Measurements from ENCODE around the gene DBET.
"Not testable (repeated sequence)": the region's sequence is repeated elsewhere in the genome, so short reads cannot be mapped to it uniquely, and the experiment has no call there.

DBET gene

DNA sequence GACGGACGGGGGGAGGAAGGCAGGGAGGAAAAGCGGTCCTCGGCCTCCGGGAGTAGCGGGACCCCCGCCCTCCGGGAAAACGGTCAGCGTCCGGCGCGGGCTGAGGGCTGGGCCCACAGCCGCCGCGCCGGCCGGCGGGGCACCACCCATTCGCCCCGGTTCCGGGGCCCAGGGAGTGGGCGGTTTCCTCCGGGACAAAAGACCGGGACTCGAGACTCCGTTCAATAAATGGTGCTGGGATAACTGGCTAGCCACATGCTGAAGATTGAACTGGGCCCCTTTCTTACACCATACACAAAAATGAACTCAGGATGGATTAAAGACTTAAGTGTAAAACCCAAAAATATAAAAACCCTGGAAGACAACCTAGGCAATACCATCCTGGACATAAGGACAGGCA lies 28.8 kb downstream of the DBET start:
- POLR2A ChIA-PET; CTCF ChIA-PET; DNase-seq (ENCODE audit: extremely low spot score): not testable (repeated sequence)

DNA sequence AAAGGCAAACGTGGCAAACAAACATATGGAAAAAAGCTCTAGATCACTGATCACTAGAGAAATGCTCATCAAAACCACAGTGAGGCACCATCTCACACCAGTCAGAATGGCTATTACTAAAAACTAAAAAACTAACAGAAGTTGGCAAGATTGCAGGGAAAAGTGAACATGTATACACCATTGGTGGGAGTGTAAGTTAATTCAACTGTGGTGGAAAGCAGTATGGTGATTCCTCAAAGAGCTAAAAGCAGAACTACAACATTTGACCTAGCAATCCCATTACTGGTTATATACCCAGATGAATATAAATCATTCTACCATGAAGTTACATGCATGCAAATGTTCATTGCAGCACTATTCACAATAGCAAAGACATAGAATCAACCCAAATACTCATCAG lies 29.7 kb downstream of the DBET start:
- POLR2A ChIA-PET; DNase-seq (ENCODE audit: extremely low spot score): not testable (repeated sequence)

DNA sequence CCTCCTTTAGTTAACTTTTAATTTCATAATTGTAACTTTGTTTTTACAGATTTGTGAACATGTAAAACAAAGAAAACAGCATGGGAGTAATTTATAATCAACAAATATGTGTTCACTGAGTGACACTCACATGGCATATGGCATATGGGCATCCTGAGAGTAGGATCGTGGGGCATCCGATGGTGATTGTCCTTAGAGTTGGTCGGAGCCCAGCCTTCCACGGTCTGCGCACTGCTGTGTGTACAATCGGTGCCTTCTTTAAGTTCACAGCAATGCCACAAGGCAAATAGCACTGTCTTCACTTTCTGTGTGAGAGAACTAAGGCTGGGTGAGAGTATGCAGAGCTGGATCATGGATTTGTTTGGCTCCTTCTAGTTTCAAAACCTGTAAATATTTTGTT lies 31.0 kb downstream of the DBET start:
- CTCF ChIA-PET; DNase-seq (ENCODE audit: extremely low spot score); POLR2A ChIA-PET: not testable (repeated sequence)

More for the DNA sequence above, 29.7 kb downstream of the DBET start:
- CTCF ChIA-PET, result not testable (repeated sequence)

DNA sequence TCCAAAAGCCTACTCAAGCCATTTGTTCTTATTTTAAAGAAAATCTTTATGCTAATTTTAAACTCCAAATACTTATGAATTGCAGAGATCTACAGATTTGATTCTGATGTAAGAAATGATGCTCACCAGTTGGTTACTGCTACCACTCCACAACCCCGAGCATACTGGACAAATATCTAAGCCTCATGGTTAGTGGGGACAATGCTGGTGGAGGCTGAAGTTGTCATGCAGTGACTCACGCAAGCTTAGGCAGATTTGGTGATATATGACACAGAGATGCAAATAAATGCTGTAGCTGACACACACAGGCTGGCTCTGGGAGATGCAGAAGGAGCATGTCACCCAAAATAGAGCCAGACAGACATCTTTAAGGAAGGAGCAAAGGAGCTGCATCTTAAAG lies 35.3 kb downstream of the DBET start:
- DNase-seq (ENCODE audit: extremely low spot score); POLR2A ChIA-PET: not testable (repeated sequence)

DNA sequence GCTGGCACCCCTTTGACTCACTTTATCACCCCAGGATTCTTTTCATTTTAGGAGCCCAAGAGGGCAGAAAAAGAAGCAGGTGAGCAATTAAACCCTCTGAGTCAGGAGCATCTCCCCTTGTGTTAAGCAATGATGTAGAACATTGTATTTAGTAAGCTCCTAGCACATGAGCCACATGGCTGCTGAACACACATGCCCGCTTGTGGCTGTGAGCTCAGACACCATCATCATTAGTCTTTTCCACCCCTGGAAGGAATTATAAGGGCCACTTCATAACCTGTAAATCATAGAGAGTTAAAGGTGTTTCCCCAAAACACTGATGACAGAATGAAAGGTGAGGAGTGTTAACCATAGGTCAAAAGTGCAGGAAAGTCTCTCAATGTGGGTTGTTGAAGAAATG lies 37.2 kb downstream of the DBET start:
- DNase-seq (ENCODE audit: extremely low spot score); POLR2A ChIA-PET; CTCF ChIA-PET: not testable (repeated sequence)

More for the DNA sequence above, 35.3 kb downstream of the DBET start:
- CTCF ChIA-PET, result not testable (repeated sequence)

DNA sequence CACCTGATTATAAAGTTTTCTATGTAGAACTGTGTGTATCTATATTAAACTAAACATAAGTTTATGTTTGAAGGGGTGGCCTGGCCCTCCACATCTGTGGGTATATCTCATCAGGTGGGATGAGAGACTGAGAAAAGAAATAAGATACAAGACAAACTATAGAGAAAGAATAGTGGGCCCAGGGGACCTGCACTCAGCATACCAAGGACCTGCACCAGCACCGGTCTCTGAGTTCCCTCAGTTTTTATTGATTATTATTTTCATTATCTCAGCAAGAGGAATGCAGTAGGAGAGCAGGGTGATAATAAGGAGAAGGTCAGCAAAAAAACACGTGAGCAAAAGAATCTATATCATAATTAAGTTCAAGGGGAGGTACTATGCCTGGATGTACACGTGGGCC lies 41.9 kb downstream of the DBET start:
- POLR2A ChIA-PET; CTCF ChIA-PET; DNase-seq (ENCODE audit: extremely low spot score): not testable (repeated sequence)

DNA sequence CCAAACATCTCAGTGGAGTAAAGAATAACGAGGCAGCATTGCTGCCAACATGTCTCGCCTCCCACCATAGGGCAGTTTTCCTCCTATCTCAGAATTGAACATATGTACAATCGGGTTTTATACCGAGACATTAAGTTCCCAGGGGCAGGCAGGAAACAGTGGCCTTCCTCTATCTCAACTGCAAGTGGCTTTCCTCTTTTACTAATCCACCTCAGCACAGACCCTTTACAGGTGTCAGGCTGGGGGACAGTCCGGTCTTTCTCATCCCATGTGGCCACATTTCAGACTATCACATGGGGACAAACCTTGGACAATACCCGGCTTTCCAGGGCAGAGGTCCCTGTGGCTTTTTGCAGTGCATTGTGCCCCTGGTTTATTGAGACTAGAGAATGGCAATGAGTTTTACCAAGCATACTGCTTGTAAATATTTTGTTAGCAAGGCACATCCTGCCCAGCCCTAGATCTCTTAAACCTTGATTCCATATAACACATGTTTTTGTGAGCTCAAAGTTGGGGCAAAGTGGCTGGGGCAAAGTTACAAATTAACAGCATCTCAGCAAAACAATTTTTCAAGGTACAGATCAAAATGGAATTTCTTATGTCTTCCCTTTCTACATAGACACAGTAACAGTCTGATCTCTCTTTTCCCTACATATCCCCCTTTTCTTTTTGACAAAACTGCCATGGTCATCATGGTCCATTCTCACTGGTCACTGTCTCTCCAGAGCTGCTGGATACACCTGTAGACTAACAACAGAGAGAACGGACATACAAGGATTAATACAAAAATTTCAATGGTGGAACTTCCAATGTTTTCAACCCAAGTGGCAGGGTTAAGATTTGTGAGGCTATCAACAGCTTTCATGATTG lies 42.5 kb downstream of the DBET start:
- DNase-seq (ENCODE audit: extremely low spot score); POLR2A ChIA-PET; CTCF ChIA-PET: not testable (repeated sequence)

DNA sequence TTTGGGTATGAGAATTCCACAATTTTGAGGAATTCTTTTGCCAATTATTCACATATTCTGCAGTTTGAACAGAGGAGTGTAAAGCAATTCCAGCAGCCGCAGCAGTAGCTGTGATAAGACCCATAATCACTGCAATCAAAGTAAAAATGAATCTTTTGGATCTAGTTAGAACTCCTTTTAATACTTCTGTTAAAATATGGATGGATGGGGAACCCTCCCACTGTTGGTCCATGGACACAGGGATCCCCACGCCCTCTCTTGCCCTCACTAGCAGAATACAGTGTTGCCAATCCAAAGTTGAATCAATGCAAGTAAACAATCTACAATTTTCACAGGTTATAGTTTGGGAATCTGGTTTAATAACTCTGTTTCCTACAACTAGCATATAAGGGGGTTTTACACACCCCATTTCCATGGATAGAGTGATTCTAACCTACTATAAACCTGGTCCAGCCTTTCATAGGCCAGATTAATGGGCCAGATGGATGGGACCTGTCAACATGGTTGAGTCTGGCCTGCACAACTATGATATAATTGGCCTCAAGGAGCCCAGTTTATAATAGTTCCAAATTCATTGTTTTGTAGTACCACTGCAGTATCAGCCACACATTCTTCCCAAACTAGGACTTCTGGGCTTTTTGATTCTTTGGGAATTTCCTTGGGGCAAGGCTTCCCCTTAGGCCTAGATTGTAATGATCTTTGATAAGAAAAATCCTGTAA lies 43.6 kb downstream of the DBET start:
- CTCF ChIA-PET; POLR2A ChIA-PET; DNase-seq (ENCODE audit: extremely low spot score): not testable (repeated sequence)

DNA sequence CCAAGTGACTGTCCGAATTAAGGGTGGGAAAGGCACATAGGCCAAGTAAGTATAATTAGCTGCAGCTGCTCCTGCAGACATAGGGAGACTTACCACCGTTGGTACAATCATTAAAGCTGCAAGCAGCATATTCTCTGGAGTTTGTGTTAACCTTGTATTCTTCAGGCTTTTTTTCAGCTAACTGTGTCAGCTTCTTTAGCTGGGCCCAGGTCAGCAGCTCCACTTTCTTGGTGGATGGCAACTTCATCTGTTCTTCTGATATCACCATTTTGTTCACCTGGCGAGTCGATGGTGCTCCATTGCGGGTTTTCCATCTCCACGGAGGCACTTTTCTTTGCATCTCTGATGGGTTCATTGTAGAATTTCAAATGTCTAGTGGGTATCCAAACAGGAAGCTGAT lies 44.5 kb downstream of the DBET start:
- POLR2A ChIA-PET; CTCF ChIA-PET; DNase-seq (ENCODE audit: extremely low spot score): not testable (repeated sequence)

DNA sequence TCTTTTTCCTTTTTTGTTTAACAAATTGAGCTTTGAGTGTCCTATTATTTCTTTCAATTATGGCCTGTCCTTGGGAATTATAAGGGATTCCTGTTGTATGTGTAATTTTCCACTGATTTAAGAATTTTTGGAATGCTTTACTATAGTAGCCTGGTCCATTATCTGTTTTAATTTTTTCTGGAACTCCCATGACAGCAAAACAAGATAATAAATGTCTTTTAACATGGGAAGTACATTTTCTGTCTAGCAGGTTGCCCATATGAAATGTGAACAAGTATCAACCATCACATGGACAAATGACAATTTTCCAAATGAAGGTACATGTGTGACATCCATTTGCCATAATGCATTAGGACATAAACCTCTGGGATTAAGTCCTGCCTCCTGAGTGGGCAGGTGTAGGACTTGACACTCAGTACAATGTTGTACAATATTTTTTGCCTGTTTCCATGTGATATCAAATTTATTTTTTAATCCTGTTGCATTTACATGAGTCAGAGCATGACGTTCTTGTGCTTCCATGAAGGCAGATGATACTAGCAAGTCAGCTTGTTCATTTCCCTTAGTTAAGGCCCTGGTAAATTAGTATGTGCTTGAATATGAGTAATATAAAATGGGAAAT lies 45.2 kb downstream of the DBET start:
- POLR2A ChIA-PET; DNase-seq (ENCODE audit: extremely low spot score): not testable (repeated sequence)
- CTCF ChIA-PET, result interaction anchor here (0.8 kb wide), 1 partner anchor 168 kb away, joined by 3 read pairs; no protein-coding TSS in a partner anchor

DNA sequence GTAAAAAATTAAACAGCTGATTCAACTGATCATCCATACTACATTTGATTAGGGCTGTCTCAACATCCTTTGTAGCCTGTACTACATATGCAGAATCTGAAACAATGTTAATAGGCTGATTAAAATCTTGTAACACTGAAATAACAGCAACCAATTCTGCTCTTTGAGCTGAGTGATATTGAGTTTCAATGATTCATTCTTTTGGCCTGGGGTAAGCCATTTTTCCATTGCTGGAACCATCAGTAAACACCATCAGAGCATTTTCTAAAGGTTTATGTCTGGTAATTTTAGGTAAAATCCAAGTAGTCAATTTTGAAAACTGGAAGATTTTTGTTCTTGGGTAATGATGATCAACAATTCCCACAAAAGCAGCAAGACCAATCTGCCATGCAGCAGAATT lies 45.7 kb downstream of the DBET start:
- CTCF ChIA-PET, result interaction anchor here (0.8 kb wide), 1 partner anchor 169 kb away, joined by 3 read pairs; no protein-coding TSS in a partner anchor
- POLR2A ChIA-PET; DNase-seq (ENCODE audit: extremely low spot score): not testable (repeated sequence)

DNA sequence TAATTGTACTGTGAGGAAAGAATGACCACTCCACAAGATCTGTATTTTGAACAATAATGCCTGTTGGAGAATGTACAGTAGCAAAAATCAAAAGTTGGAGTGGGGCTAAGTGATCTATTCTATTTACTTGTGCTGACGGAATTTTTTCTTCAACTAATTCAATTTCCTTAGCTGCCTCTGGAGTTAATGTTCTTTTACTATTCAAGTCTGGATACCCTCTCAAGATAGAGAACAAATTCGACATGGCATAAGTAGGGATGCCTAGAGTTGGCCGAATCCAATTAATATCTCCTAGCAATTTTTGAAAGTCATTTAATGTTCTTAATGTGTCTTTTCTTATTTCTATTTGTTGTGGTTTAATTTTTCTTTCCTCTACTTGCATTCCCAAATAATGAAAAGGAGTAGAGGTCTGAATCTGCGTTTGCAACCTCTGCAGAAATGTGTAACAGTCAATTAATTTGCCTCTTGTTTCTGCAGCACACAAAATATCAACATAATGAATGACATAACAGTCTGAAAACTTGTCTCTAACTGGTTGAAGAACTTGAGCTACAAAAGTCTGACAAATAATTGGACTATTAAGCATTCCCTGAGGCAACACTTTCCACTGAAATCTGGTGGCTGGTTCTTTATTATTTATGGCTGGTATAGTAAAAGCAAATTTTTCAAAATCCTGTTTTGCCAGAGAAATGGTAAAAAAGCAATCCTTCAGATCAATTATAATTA lies 46.4 kb downstream of the DBET start:
- POLR2A ChIA-PET; CTCF ChIA-PET; DNase-seq (ENCODE audit: extremely low spot score): not testable (repeated sequence)
- TF ChIP-seq, protein P1, sequence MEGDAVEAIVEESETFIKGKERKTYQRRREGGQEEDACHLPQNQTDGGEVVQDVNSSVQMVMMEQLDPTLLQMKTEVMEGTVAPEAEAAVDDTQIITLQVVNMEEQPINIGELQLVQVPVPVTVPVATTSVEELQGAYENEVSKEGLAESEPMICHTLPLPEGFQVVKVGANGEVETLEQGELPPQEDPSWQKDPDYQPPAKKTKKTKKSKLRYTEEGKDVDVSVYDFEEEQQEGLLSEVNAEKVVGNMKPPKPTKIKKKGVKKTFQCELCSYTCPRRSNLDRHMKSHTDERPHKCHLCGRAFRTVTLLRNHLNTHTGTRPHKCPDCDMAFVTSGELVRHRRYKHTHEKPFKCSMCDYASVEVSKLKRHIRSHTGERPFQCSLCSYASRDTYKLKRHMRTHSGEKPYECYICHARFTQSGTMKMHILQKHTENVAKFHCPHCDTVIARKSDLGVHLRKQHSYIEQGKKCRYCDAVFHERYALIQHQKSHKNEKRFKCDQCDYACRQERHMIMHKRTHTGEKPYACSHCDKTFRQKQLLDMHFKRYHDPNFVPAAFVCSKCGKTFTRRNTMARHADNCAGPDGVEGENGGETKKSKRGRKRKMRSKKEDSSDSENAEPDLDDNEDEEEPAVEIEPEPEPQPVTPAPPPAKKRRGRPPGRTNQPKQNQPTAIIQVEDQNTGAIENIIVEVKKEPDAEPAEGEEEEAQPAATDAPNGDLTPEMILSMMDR (IDR thresholded peaks at IDR 0.05; ENCODE audit: control extremely low read depth, extremely low read depth, low read depth, missing control alignments), result peak; percentile 8

DNA sequence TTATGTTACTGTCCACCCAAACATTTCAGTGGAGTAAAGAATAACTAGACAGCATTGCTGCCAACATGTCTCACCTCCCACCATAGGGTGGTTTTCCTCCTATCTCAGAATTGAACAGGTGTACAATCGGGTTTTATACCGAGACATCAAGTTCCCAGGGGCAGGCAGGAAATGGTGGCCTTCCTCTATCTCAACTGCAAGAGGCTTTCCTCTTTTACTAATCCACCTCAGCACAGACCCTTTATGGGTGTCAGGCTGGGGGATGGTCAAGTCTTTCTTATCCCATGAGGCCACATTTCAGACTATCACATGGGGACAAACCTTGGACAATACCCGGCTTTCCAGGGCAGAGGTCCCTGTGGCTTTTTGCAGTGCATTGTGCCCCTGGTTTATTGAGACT lies 48.6 kb downstream of the DBET start:
- CTCF ChIA-PET; POLR2A ChIA-PET; DNase-seq (ENCODE audit: extremely low spot score): not testable (repeated sequence)

DNA sequence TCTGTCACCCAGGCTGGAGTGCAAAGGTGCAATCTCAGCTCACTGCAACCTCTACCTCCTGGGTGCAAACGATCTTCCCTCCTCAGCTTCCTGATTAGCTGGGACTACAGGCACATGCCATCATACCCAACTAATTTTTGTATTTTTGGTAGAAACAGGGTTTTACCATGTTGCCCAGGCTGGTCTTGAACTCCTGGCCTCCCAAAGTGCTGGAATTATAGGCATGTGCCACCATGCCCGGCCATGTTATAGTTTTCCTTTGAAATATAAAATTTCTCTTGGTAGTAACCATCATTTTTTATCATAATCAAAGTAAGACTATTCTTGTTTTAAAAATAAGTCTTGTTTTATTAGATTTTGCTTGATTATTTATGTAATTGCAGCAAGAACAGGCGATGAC lies 50.7 kb downstream of the DBET start:
- CTCF ChIA-PET; POLR2A ChIA-PET; DNase-seq (ENCODE audit: extremely low spot score): not testable (repeated sequence)
